Loucy (cell line): ENCODE results near the gene GLT6D1.

Experiments
- H2AFZ ChIP-seq: fragments of 200-600 bp; sonication (generic); 2 replicates; pipeline ENCODE4 v1.6.0; 2016; ENCODE audit warnings: antibody characterized with exemption, mild to moderate bottlenecking, low read length, moderate library complexity
- H3F3A ChIP-seq: fragments of 200-600 bp; 2 replicates; pipeline ENCODE4 v1.6.0; 2016; ENCODE audit warnings: antibody characterized with exemption, low read depth, mild to moderate bottlenecking
- H3K27me3 ChIP-seq: fragments of 200-600 bp; sonication (generic); 2 replicates; pipeline ENCODE4 v1.6.1; 2014; ENCODE audit warnings: low read length, mild to moderate bottlenecking; ENCODE audit not compliant: insufficient read depth, poor library complexity, severe bottlenecking
- H3K36me3 ChIP-seq: fragments of 200-600 bp; sonication (generic); 2 replicates; pipeline ENCODE4 v1.6.1; 2016; ENCODE audit warnings: low read length; ENCODE audit not compliant: insufficient read depth
- H3K4me1 ChIP-seq: fragments of 200-600 bp; sonication (generic); 2 replicates; pipeline ENCODE4 v1.5.1; 2014; ENCODE audit warnings: low read length, mild to moderate bottlenecking; ENCODE audit not compliant: insufficient read depth, poor library complexity, severe bottlenecking
- H3K4me2 ChIP-seq: fragments of 200-600 bp; sonication (generic); 2 replicates; pipeline ENCODE4 v1.6.0; 2014; ENCODE audit warnings: antibody characterized with exemption, low read length, low read depth, mild to moderate bottlenecking; ENCODE audit not compliant: poor library complexity, severe bottlenecking
- H3K4me3 ChIP-seq: fragments of 200-600 bp; sonication (generic); 2 replicates; pipeline ENCODE4 v1.5.1; 2014; ENCODE audit warnings: low read length, mild to moderate bottlenecking, mixed read lengths; ENCODE audit not compliant: poor library complexity, severe bottlenecking
- H3K79me2 ChIP-seq: fragments of 200-600 bp; sonication (generic); 2 replicates; pipeline ENCODE4 v1.6.1; 2014; ENCODE audit warnings: low read length; ENCODE audit not compliant: insufficient read depth
- H3K9ac ChIP-seq: fragments of 200-600 bp; sonication (generic); 2 replicates; pipeline ENCODE4 v1.6.0; 2014; ENCODE audit warnings: mild to moderate bottlenecking, low read depth, low read length, moderate library complexity; ENCODE audit not compliant: poor library complexity, severe bottlenecking
- H3K9me2 ChIP-seq: fragments of 200-600 bp; sonication (generic); replicated peaks from 2 replicates; pipeline ENCODE4 v1.6.1; 2016; ENCODE audit warnings: low read depth, low read length, mixed read lengths
- H3K9me3 ChIP-seq: fragments of 200-600 bp; sonication (generic); 2 replicates; pipeline ENCODE4 v1.6.1; 2014; ENCODE audit warnings: mild to moderate bottlenecking, antibody characterized with exemption, low read length, low read depth; ENCODE audit not compliant: insufficient read depth
- H4K20me1 ChIP-seq: fragments of 200-600 bp; sonication (generic); 2 replicates; pipeline ENCODE4 v1.6.0; 2014; ENCODE audit warnings: antibody characterized with exemption, low read length, mild to moderate bottlenecking; ENCODE audit not compliant: insufficient read depth, poor library complexity, severe bottlenecking
- EZH2phosphoT487 ChIP-seq: fragments of 200-600 bp; IDR thresholded peaks from 2 replicates; pipeline ENCODE4 v1.6.1; 2018; ENCODE audit warnings: antibody characterized with exemption, mild to moderate bottlenecking, moderate library complexity, borderline replicate concordance
- TF ChIP-seq, protein P1 (sequence below): fragments of 200-600 bp; sonication (generic); conservative IDR thresholded peaks from 2 replicates; pipeline ENCODE4 v1.5.1; 2014; ENCODE audit warnings: mild to moderate bottlenecking, antibody characterized with exemption, low read length

The GLT6D1 gene

DNA sequence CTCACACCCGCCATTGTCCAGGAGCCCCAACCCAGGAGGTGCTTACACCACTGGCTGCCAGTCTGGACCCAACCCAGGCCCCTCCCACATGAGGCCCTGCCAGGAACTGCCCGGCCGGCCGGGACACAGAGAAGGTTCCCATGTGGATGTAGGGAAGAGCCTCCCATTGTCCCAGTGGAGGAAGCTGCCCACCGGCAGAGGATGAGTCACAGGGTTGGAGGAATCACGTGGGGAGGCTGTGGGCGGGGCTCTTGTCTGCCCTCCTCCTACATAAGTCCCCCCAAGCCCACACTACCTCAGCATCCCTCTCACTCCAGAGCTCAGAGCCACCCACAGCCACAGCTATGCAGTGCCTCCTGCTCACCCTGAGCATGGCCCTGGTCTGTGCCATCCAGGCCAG is 51.7 kb downstream of the GLT6D1 start:
- Histone ChIP-seq H3K27me3 (no peaks in the 10 kb centered on the region), H2AFZ (no peak overlapping the region), H3K9ac (no peak overlapping the region), H3K4me3 (no peak overlapping the region), H3K9me3 (peaks cover 9% of the 10 kb centered on the region; the same call in 1 of the 2 replicates), H3K4me2 (no peak overlapping the region), H3K36me3 (no peaks in the 10 kb centered on the region), H4K20me1 (no peaks in the 10 kb centered on the region), H3K4me1 (no peaks in the 10 kb centered on the region), H3F3A (no peaks in the 10 kb centered on the region), H3K9me2 (no peaks in the 10 kb centered on the region), H3K79me2 (no peaks in the 10 kb centered on the region)
- TF ChIP-seq EZH2phosphoT487, result no peak
- TF ChIP-seq, protein P1, sequence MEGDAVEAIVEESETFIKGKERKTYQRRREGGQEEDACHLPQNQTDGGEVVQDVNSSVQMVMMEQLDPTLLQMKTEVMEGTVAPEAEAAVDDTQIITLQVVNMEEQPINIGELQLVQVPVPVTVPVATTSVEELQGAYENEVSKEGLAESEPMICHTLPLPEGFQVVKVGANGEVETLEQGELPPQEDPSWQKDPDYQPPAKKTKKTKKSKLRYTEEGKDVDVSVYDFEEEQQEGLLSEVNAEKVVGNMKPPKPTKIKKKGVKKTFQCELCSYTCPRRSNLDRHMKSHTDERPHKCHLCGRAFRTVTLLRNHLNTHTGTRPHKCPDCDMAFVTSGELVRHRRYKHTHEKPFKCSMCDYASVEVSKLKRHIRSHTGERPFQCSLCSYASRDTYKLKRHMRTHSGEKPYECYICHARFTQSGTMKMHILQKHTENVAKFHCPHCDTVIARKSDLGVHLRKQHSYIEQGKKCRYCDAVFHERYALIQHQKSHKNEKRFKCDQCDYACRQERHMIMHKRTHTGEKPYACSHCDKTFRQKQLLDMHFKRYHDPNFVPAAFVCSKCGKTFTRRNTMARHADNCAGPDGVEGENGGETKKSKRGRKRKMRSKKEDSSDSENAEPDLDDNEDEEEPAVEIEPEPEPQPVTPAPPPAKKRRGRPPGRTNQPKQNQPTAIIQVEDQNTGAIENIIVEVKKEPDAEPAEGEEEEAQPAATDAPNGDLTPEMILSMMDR, result no peak

DNA sequence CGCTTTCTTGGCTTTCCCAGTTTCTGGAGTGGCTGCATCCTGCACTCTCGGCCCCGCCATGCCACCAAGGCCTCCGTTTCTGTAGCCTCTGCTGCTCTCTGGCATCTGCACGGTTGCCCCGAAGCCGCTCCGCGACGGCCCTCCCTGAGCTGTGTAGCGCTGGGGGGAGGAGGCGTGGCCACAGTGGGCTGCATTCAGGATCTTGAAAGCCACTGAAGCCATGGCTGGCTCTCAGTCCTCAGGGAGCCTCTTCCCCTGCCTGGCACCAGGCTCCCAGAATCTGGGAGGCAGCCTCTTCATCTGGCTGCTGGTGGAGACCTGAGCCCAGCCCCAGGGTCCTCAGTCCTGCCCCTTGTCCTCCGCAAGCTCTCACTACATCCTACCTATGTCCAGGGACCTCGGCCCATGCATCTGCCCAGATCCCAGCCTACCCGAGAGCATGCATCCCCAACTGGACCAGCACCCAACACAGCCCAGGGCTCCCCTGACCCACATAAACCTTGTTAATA is 52.7 kb downstream of the GLT6D1 start:
- TF ChIP-seq, protein P1, result no peak
- TF ChIP-seq EZH2phosphoT487, result no peak
- H3K36me3 ChIP-seq, result no peaks in the 10 kb centered on the region
- H3K79me2 ChIP-seq, result no peaks in the 10 kb centered on the region
- peaks cover 9% of the 10 kb centered on the region; the same call in 1 of the 2 replicates for H3K9me3 ChIP-seq
- no peaks in the 10 kb centered on the region for H3K9me2 ChIP-seq
- H3F3A ChIP-seq, result no peaks in the 10 kb centered on the region
- H3K27me3 ChIP-seq, result no peaks in the 10 kb centered on the region
- no peaks in the 10 kb centered on the region for H3K4me1 ChIP-seq
- no peaks in the 10 kb centered on the region for H4K20me1 ChIP-seq
- H3K9ac ChIP-seq, result no peak overlapping the region
- no peak overlapping the region for H3K4me3 ChIP-seq
- H3K4me2 ChIP-seq, result no peak overlapping the region
- no peak overlapping the region for H2AFZ ChIP-seq

DNA sequence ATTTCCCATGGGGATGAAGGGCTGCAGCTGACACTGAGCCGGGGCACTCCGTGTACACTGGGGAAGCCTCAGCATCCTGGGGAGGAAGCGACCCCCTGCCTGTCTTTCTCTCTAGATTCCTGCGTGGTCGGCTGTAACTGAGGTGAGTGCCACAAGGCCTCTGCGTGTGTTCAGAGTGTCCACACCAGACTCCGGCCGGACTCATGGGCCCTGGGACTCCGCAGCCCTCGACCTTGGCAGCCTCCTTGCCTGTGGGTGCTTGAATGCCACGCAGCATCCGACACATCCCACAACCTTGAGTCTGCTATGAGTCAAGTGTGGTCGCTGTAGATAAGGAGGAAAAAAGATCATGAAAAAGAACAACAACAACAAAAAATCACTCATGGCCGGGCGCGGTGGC is 54.4 kb downstream of the GLT6D1 start:
- H3K9ac ChIP-seq, result no peak overlapping the region

More for the DNA sequence above, 54.4 kb downstream of the GLT6D1 start:
- H3K36me3 ChIP-seq, result no peaks in the 10 kb centered on the region
- no peak overlapping the region for H3K4me2 ChIP-seq
- no peaks in the 10 kb centered on the region for H3K9me2 ChIP-seq
- no peak for TF ChIP-seq EZH2phosphoT487
- TF ChIP-seq, protein P1, result no peak
- H2AFZ ChIP-seq, result no peak overlapping the region
- H4K20me1 ChIP-seq, result no peaks in the 10 kb centered on the region
- H3F3A ChIP-seq, result no peaks in the 10 kb centered on the region
- no peaks in the 10 kb centered on the region for H3K4me1 ChIP-seq
- no peaks in the 10 kb centered on the region for H3K27me3 ChIP-seq
- no peak overlapping the region for H3K4me3 ChIP-seq
- peaks cover 6% of the 10 kb centered on the region; the same call in 1 of the 2 replicates for H3K9me3 ChIP-seq
- no peaks in the 10 kb centered on the region for H3K79me2 ChIP-seq
